ENCODE measurements around the gene FUS.
"Not testable (repeated sequence)": the region's sequence is repeated elsewhere in the genome, so short reads cannot be mapped to it uniquely, and the experiment has no call there.

FUS gene

DNA sequence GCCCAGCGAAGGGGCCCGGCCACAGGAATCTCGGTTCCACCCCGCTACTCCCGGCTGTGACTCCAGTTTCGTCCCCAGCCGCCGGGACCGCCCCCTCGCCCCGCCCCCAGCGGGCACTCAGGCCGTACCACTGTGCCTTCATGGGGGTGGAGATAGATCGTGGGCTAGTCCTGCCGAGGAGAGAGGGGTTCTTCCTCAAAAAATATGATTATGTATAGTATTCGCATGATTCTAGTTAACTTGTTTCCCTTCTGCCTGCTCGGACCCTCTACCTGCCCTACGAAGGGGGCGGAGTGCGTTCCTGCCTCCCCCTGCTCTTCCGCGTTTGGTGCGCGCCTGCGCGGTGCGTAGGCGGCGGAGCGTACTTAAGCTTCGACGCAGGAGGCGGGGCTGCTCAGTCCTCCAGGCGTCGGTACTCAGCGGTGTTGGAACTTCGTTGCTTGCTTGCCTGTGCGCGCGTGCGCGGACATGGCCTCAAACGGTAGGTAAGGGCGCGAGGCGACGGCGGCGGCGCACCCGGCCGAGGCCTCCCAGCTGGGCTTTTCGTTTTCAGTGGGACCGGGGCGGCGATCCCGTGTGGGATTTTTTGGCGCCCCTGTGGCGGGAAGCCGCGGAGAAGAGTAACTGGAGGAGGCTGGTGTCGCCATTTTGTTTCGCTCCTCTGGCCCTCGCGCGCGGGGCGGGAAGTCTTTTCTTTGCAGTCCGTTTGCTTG, at the start of gene FUS:
FUS (plus strand) TSS at position 393 of the 713 bp plus-strand sequence; CDS start at position 469, 76 bp downstream.
- peak; percentile 76 for DNase-seq (ENCODE audit: low read depth)

DNA sequence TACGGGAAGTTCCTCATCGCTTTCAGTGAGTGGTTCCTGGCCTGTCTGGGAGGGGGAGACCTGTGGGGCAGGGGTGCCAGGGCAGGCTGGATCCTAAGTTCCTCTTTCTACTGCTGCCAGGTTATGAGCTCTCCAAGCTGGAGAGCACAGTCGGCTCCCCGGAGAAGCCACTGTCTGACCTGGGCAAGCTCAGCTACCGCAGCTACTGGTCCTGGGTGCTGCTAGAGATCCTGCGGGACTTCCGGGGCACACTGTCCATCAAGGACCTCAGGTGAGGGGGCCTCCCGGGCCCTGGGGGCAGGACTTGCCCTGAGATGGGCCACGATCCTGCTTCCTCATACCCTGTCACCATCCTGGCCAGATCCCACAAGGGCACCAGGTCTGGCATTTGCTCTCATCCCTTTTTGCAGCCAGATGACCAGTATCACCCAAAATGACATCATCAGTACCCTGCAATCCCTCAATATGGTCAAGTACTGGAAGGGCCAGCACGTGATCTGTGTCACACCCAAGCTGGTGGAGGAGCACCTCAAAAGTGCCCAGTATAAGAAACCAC, 49.5 kb upstream of the FUS start:
- no peak for DNase-seq (ENCODE audit: low read depth)

DNA sequence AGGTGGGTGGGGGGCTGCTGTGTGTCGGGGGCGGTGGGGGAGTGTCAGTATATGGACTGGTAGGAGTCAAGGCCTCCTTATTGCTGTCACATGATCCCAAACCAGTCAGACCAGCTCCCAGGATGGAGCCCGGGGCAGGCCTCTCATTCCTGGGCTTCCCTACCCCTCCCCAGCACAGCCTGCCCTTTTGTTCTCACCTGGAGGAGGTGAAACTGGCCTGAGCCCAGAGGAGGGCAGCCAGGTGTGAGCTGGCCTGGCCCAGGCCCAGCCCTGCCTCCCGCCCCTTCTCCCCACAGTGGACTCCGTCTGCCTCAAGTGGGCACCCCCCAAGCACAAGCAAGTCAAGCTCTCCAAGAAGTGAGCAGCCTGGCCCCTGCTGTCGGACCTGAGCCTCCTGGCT, 49.0 kb upstream of the FUS start:
- DNase-seq (ENCODE audit: low read depth): no peak

DNA sequence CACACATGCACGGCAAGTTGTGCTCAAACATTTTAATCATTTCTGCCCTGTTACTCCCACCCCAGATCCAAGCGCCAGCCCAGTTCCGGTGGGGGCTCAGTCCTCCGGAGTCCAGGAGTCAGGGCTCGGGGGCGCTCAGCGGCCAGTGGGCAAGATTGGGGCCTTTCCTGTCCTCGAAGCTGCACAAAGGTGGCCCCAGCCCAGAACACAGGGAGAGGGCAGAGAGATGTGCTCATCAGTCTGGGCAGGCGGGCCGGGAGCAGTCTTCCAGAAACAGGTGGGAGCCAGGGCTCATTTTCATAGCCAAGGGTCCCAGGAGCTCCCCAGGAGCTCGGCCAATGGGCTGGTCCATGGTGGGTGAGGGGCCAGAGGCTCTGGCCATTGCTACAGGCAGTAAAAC, 48.5 kb upstream of the FUS start:
- DNase-seq (ENCODE audit: low read depth): no peak

DNA sequence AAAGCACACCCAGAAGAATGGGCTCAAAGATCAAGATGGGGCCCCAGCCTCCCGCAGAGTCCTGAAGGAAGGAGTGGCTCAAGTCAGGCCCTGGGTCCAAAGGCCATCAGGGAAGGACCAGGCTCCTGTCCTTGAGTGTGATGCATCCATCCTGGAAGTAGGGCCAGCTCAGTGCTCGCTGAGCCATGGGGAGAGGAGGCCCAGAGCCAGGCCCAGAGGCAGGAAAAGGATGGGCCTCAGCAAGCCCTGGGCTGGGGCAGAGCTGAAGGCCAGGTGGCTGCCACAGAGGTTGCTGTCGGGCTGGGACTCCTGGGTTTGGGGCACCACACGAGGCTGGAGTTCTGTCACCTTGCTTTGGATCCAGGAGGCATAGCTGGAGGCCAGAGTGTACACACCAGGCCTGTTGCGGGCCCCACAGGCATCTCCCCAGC, 48.1 kb upstream of the FUS start:
- no peak for DNase-seq (ENCODE audit: low read depth)

DNA sequence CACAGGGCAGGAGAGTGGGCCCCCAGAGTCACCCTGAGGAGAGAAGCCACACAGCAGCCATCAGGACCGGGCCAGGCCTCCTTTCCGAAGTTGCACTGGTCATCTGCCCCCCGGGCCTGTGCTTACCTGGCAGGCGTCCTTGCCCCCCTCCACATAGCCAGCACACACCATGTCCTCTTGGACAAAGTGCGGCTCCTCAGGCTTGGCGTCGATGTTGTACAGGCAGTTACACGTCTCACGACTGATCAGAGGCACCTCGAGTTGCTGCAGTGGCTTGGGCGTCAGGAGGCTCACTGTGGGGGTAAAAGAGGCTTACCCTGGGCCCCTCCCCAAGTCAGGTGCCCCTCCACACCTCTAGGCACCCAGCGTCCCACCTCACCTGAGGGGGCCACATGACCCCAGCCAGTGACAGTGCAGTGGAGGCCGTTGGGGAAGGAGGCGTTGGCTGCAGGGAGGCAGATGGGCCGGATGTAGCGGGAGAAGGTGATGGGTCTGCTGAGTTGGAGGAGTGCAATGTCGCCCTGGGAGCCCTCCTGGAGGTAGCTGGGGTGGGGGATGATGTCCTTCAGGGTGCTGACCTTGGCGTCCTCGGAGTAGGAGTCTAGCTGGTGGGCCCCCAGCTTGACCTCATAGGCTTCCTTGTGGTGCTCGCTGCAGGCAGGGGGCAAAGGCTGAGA, 47.5 kb upstream of the FUS start:
- no peak for DNase-seq (ENCODE audit: low read depth)

DNA sequence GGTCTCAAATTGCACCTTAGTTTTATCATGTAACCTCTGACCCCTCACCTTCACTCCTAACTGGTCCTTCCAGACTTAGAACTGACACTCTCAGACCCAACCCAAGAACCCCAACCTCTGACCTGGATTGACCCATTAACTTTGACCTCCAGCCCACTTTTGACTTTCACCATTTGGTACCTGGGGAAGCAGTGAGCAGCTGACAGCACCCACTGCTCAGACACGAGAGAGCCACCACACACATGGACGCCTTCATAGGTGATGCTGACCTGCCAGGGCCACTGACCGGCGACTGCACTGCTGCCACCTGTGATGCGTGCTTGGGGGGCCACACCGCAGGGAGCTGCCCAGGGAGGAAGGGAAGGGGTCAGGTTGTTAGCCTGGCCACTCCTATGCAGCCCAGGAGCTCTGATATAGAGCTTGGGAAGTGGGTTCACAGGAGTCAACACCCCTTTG, 46.9 kb upstream of the FUS start:
- DNase-seq (ENCODE audit: low read depth): no peak

DNA sequence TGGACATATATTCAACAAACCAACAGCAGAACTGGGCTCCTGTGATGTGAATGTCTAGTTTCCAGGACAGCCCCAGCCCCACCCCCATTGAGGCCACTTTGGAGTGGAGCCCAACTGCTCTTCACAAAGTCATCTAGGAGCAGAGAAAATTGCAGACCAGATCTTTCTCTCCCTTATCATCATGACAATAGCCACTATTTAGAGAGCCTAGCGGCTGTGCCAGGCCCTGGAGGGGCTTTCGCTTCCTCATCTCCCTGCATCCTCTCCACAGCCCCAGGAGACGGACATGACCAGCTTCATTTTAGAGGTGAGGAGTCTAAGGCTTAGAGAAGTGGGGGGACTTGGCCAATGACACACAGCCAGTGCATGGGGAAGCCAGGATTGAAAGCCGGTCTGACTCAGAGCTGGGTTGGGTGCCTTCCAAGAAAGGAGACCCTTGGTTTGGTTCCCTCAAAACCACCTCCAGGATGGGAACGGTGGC, 45.8 kb upstream of the FUS start:
- no peak for DNase-seq (ENCODE audit: low read depth)

DNA sequence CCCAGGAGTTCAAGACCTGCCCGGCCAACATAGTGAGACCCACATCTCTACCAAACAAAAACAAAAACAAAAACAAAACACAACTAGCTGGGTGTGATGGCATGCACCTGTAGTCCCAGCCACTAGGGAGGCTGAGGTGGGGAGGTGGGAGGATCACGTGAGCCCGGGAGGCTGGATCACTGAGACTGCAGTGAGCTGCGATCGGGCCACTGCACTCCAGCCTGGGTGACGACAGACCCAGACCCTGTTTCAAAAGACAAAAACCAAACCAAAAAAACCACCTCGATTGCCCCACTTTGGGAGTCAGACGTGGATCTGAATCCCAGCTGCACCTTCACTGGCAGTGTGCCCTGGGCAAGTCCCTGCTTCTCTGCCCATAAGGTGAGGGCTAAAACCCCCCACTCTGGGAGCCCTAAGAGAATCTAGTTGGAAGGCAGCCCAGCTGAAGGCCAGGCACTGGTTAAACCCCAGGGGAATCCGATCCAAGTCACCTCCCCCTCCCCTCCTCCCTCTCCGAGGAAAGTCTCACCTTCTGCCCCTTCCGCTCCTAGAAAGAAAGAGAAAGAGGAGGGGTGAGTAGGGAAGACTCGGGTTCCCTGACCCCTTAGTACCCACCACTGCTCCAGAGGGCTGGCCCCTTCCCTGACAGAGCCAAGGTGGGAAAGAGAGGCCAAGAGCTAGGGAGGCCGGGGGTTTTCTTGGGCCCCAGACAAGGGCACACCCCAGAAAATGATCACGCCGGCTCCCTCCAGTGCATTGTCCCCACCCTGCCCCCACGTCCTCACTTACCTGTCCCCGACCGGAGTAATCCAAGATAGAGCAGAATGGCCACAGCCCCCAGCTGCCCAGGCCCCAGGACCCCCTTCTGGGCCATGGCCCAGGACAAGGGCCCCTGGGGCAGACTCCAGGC, 45.1 kb upstream of the FUS start:
- DNase-seq (ENCODE audit: low read depth): no peak

DNA sequence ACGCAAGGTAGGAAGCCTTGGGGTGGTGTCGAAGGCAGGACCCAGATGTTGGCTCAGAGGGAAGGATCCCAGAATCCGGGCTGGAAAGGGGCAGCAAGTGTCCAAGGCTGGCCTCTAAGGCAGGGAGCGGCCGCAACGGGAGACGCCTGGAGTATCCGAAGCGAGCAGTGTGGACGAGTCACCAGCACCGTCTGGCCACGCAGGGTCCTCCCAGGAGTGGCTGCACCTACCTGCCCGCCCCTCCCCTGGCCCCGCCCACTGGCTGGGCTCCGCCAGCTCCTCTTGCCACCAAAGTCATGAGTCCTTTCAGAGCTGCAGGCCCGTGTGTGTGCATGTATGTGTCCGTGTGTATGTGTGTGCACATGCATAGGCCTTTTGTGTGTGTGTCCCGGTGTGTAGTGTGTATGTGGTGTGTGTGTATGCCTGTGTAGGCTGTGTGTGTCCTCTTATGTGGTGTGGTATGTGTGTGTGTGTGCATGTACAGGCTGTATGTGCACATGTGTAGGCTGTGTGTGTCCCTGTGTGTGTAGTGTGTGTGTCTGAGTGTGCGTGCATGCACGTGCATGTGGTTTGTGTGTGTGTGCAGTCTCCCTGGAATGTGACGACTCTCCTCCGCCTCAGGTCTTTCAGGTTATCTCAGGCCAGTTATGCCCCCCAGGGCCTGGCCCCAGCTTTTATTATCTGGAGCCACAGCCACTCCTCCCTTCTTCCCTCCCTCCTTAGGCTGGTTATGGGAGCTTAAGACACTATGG, 44.2 kb upstream of the FUS start, which contains the start of gene PRSS8:
PRSS8 (minus strand) TSS at position 193 of the 752 bp plus-strand sequence. CDS start 229 bp downstream, outside the sequence.
- DNase-seq (ENCODE audit: low read depth): no peak

DNA sequence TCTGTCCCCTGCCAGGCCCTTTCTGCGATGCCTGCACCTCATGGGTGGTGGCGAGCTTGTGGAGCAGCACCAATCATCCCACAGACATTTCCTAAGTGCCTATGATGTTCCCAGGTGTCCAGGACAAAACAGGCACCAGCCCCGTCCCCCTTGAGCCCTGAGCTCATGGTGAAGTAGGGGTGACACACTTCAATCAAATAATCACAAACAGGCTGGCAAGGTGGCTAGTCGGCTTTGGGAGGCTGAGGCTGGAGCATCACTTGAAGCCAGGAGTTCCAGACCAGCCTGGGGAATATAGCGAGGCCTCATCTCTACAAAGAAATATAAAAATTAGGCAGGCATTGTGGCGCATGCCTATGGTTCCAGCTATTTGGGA, 43.7 kb upstream of the FUS start:
- DNase-seq (ENCODE audit: low read depth): no peak

DNA sequence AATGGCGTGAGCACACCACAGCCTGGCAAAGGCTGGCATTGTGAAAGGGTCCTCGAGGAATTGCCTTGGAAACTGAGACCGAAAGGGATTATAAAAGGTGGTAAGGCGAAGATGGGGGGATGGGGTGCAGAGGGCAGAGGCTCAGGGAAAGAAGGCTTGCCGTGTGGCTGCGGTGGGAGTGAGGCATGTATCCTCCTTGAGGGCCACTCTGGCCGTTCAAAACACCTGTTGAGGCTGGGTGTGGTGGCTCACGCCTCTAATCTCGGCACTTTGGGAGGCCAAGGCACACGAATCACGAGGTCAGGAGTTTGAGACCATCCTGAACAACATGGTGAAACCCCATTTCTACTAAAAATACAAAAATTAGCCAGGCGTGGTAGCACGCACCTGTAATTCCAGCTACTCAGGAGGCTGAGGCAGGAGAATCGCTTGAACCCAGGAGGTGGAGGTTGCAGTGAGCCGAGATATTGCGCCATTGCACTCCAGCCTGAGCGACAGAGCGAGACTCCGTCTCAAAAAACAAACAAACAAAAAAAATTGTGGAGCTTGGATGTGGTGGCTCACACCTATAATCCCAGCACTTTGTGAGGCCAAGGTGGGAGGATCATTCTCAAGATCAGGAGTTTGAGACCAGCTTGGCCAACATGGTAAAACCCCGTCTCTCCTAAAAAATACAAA, 43.0 kb upstream of the FUS start:
- not testable (repeated sequence) for DNase-seq (ENCODE audit: low read depth)

DNA sequence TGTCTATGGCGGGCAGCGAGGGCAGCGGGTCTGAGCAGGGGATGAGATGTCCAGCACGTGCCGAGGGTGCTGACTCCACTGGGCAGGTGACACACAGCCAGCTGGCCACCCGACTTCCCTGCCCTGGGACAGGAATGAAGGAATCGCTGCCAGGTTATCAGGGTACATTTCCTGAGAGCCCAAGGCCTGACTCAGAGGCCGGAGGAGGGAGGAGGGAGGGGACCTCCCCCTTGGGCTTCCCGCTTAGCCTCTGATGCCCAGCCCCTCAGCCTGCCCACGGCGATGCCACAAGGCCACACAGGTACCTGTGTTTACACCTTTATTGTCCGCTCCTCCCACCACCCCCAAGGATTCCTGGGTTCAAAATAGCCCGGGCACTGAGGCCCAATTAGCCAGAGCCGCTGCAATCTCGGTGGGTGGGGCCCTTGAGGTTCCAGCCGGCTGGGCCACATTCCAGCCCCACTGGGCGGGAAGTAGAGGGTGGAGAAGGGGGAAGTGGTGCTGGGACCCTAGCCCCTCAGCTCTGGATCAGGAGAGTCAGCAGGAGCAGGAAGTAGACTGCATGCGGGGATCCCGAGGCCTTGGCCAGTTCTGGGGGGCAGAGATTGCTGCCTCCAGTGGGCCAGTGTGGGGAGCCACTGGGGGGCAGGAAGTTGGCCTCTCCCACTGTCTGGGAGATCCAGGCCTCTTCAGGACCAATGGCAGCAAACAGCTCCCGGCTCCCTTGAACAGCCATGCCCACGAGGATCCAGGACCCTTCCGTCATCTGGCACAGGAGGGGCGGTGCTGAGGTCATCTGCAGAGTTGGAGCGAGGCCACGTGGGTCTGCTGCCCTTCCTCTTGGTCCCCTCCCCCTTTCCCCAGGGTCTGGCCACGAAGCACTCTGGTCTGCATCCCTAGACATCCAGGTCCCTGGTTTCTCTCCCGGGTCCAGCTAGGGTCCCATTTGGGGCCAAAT, 41.0 kb upstream of the FUS start:
- DNase-seq (ENCODE audit: low read depth): no peak

DNA sequence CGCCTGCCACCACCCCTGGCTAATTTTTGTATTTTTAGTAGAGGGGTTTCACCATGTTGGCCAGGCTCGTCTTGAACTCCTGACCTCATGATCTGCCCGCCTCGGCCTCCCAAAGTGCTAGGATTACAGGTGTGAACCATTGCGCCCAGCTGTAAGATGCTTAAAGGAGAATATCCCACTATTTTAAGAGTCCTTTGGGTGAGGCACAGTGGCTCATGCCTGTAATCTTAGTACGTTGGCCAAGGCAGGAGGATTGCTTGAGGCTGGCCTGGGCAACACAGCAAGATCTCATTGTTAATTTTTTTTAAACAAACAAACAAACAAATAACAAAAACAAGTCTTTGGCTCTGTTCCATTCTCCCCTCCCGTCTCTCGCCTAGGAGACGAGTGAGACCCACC, 38.9 kb upstream of the FUS start:
- DNase-seq (ENCODE audit: low read depth): not testable (repeated sequence)

DNA sequence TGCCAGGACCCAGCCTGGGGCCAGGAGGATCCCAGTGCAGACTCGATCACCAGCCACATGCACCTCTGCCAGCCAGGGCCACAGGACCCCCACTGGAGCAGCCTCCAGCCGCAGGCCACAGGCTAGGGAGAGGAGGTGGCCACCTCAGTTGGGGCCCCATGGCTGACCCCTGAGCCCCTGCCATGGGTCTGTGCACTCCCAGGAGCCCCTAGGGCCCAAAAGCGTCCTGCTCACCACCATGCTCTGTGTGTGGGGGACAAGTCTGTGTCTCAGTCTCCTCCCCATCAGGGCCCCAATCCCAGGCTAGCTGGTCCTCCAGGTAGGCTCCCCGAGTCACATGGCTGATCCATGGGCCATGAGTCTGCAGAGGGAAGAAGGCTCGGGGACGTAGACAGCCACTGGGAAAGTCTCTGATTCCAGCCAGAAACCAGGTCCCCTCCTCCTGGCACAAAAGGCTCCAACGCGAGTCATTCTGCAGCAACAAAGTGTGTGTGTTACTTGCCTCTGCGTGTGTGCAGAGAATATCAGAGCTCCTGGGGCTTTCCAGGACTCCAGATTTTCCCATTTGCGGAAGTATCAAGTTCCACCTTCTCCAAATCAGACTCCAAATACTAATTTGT, 38.3 kb upstream of the FUS start:
- DNase-seq (ENCODE audit: low read depth): no peak

DNA sequence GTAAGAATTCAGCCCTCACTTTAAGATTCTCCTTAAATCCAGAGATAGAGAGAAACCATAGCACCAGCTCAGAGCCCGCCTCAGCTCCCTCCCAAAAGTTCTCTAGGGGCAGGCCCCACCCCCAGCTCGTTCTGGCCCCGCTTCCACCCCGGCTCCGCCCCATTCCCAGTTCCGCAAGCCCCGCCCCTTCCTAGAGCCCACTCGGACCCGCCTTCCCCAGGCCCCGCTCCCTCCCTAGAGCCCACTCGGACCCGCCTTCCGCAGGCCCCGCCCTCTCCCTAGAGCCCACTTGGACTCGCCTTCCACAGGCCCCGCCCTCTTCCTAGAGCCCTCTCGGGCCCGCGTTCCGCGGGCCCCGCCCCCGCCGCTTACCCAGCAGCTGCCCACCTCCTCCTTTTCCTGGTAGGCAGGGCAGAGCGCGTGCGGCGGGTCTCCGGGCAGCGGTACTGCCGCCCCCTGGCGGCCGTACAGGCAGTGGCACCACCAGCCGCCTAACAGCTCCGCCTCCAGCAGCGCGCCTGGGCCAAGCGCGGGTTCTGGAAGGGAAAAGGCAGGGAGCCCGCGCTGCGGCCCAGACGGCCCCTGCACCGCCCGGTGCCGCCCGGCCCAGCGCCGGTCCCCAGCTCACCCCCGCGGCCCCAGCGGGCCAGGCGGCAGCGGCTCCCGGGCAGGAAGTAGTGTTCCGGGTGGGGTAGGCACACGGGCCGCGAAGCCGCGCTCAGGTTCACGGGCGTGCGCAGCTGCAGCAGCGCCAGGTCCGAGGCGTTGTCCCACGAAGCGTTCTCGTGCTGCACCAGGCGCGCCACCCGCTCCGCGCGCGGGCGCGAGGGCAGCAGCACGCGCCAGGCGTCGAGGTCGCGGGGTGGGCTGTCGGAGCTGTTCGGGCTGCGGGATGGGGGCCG, 37.6 kb upstream of the FUS start:
- DNase-seq (ENCODE audit: low read depth): peak; percentile 90

DNA sequence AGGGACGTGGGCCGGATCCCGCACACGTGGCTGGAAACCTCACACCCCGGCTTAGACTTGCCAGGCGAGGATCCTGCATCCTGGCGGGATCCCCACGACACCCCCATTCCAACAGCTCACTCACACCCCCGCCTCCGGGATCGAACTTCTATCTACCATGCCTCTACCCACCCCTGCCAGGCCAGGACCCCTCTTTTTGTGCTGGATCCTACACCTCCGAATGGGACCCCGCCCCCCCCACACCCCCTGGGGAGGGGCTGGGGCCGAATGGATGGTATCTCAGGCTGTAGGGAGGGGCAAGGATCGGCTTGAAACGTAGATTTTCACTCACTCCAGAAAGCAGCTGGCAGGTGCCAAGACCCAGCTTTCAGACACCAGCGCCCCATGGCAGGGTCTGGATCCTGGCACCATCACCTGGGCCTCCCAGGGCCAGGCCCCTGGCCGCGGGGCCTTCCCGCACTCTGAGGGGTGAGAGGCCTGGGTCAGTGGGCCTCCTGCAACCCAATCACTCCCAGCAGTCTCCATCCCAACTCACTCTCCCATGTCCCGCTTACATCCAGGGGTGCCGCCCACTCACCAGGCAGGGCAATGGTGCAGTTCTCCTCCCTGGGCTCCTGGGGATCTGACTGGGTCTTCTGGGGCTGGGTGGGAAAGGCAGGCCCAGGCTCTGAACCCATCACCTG, 36.8 kb upstream of the FUS start:
- no peak for DNase-seq (ENCODE audit: low read depth)

Data from stimulated activated CD8-positive, alpha-beta memory T cell treated with anti-CD3 and anti-CD28 coated beads, Interleukin-15, amount 100 ng/mL, for 1 hour (primary cell).